Choroid plexus epithelial cell (primary cell): ENCODE measurements around the gene ATG9A.

ENCODE experiments used
- DNase-seq: peaks from one replicate; pipeline ENCODE4 v3.0.0-alpha.2; 2010; ENCODE audit warnings: low read depth
- H3K4me3 ChIP-seq: 2 replicates; pipeline ENCODE4 v1.5.1; 2011; ENCODE audit warnings: low read depth, mild to moderate bottlenecking, control low read depth, low read length, moderate library complexity
- TF ChIP-seq, protein P1 (sequence below): conservative IDR thresholded peaks from 2 replicates; pipeline ENCODE4 v1.5.1; 2011; ENCODE audit warnings: low read depth, mild to moderate bottlenecking, control low read depth, inconsistent platforms, low read length, moderate library complexity

The ATG9A gene

DNA sequence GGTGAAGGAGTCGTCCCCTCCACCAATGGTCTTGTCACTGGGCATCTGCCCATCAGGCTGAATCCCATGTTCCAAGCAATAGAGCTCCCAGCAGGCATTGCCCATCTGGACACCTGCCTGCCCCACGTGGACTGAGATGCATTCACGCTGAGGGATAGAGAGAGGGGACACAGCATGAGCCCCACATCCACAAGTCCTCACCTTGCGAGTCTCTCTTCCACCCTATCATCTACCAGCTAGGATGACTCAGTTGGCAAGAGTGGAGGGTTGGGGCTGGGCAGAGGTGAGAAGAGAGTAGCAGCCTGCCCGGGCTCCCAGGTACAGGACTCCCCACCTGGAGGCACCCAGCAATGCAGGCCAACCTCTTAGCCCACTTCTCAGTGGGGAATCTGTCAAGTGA, 22.6 kb upstream of the ATG9A start:
- TF ChIP-seq, protein P1, sequence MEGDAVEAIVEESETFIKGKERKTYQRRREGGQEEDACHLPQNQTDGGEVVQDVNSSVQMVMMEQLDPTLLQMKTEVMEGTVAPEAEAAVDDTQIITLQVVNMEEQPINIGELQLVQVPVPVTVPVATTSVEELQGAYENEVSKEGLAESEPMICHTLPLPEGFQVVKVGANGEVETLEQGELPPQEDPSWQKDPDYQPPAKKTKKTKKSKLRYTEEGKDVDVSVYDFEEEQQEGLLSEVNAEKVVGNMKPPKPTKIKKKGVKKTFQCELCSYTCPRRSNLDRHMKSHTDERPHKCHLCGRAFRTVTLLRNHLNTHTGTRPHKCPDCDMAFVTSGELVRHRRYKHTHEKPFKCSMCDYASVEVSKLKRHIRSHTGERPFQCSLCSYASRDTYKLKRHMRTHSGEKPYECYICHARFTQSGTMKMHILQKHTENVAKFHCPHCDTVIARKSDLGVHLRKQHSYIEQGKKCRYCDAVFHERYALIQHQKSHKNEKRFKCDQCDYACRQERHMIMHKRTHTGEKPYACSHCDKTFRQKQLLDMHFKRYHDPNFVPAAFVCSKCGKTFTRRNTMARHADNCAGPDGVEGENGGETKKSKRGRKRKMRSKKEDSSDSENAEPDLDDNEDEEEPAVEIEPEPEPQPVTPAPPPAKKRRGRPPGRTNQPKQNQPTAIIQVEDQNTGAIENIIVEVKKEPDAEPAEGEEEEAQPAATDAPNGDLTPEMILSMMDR: no peak
- no peak for DNase-seq
- H3K4me3 ChIP-seq: no peak overlapping the region

DNA sequence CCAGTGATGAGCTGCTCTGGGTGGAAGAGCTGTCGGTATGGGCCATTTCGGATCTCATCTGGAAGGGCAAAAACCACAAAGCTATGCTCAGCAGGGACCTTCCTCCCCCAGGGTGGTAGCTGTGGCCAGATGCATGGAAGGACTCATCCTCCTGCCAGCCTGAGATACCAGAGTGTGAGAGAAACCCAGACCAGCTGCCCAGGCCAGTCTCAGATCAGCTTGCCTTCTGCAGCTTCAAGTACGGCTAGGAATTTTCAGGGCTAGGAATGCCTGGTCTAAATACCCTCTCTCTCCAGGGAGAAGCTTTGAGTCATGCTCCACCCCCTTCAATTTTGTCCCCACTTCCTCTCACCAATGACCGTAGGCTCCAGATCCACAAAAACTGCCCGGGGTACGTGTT, 22.2 kb upstream of the ATG9A start:
- DNase-seq: no peak
- no peak overlapping the region for H3K4me3 ChIP-seq
- TF ChIP-seq, protein P1: no peak

DNA sequence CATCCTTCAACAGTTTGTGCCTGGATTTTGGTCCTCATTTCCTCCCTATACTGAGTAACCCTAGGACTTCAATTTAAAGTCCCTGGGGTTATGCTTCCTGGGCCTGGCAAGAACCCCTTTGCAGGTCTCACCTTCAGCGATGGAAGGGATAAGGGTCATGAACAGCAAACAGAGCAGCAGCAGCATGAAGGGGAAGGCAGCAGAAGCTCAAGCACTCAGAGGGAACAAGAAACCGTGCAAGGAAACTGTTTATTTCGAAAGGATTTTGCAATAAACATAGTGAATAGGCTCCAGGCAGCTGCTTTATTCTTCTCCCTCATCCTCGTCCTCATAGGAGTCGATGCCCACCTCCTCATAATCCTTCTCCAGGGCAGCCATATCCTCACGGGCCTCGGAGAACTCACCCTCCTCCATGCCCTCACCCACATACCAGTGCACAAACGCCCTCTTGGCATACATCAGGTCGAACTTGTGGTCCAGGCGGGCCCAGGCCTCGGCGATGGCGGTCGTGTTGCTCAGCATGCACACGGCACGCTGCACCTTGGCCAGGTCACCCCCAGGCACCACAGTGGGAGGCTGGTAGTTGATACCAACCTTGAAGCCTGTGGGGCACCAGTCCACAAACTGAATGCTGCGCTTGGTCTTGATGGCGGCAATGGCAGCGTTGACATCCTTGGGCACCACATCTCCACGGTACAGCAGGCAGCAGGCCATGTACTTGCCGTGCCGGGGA, 20.8 kb upstream of the ATG9A start:
- TF ChIP-seq, protein P1: no peak
- no peak for DNase-seq
- H3K4me3 ChIP-seq: no peak overlapping the region

DNA sequence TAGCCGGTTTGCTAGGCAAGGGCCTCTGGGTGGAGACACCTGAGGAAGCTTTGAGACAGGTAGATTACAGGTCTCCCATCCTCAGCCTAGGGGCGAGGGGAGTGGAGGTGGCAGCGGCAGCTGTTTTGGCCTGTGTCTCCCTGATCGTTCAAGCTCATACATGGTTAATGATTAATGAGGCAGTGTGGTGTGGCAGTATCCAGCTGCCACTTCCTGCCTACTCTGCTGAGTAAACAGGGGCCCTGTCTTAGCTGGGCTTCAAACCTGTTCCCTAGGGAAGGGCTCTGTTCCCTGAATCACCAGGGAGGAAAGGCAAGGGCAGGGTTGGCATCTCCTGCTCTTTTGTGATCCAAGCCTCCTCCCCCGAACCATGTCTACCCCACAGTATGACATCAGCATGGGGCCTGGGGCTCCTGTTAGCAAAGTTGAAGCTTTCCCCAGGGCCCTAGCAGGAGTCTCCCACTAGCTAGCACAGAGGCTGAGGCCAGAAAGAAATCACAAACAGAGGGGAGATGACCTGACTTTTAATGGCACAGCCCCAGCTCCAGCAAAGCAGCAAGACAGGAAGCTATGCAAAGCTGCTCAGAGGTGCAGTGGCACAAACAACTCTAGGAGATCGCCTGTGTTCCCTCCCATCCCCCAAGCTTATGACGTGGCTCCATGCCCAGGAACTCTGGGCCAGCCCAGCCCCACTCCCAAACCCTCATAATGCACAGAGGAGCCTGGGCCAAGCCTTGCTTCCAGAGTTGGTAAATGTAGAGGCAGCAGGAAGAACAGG, 20.0 kb upstream of the ATG9A start:
- TF ChIP-seq, protein P1: no peak
- H3K4me3 ChIP-seq: no peak overlapping the region
- DNase-seq: peak; percentile 76

DNA sequence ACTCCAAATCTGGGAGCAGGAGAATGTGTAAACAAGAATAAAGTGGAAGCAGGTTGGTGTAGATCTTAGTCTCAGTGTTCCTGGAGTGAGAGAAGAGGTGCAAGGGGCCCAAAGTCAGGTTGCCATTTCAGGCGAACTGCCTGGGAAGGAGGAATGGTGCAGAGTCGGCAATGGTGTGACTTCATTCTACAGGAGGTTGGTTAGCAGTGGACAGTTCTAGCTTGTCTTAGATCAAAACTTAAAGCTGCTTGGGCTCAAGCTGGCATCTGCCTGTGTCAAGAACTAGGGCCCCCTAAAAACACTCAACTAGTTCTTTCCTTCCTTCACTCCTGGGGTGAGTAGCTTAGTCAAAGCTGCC, 19.4 kb upstream of the ATG9A start:
- no peak for DNase-seq
- TF ChIP-seq, protein P1: no peak
- H3K4me3 ChIP-seq: no peak overlapping the region

DNA sequence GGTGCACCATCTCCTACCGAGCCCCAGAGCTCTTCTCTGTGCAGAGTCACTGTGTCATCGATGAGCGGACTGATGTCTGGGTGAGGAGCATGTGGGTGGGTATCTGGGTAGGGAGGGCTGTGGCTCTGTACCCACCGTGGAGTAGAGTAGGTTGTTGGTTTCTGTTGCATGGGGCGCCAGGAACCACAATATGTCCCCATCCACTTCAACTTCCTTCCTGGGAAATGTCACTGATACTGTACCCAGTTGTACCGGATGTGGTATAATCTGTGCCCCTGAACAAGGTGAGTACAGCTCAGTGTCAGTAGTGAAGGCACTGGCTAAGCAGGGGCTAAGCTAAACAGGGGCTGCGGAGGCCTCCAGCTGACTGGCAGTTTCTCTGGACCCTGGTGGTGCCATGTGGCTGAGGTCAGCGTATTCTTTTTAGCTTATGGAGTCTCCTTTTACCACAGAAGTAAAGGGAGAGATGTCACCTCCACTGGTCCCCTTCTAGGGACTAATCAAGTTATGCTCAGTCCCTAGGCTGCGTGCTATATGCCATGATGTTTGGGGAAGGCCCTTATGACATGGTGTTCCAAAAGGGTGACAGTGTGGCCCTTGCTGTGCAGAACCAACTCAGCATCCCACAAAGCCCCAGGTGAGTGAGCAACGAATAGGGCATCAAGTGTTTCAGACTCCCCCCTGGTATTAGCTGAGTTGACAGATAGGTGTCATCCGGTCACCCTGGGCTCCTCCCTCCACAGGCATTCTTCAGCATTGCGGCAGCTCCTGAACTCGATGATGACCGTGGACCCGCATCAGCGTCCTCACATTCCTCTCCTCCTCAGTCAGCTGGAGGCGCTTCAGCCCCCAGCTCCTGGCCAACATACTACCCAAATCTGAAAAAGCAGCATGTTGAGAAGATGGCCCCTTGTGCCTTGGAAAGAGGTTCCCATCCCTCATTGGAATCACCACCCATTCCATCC, 18.5 kb upstream of the ATG9A start:
- TF ChIP-seq, protein P1: no peak
- H3K4me3 ChIP-seq: no peak overlapping the region
- no peak for DNase-seq
